HG03442 (cell line): Measurements from ENCODE around the gene CREB3L2.
"Not testable (repeated sequence)": the region's sequence is repeated elsewhere in the genome, so short reads cannot be mapped to it uniquely, and the experiment has no call there.

Source experiments
- ATAC-seq: cut with Tn5 transposase; IDR thresholded peaks from one replicate; pipeline ENCODE4 v1.9.1; 2021; ENCODE audit warnings: mild to moderate bottlenecking, moderate library complexity; ENCODE audit not compliant: unreplicated experiment

CREB3L2 gene

GRCh38 chr7:137974766-137975165 is 27.1 kb downstream of the CREB3L2 start:
- ATAC-seq = no peak

GRCh38 chr7:137970253-137970975 is 31.5 kb downstream of the CREB3L2 start:
- no peak for ATAC-seq

GRCh38 chr7:137969828-137970227 is 32.1 kb downstream of the CREB3L2 start:
- no peak for ATAC-seq

DNA sequence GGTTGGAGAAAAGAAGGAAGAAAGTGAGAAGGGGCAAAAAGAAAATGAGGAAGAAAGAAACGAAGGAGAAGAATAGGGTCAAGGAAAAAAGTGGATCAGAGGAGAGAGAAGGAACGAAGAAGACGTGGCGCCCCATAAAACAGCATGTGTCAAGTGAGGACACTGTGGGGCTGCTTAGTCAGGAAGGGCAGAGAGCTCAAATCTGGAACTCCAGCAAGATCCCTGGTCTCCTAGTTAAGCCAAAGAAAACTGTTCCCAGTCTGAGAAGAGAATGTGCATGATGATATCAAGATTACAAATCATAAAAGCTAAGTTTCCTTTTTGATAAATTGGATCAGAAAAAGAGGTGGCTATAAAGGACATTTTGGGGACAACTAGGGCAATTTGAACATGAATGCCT is 33.0 kb downstream of the CREB3L2 start:
- no peak for ATAC-seq

DNA sequence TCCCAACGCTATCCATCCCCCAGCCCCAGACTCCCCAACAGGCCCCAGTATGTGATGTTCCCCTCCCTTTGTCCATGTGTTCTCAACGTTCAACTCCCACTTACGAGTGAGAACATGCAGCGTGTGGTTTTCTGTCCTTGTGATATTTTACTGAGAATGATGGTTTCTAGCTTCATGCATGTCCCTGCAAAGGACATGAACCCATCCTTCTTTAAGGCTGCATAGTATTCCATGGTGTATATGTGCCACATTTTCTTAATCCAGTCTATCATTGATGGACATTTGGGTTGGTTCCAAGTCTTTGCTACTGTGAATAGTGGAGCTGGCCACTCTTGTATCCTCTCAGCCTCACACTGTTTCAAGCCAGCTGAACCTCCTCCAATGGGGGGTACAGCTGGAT is 33.5 kb downstream of the CREB3L2 start:
- ATAC-seq = not testable (repeated sequence)

- ATAC-seq = no peak
These were observed 34.5 kb downstream of the CREB3L2 start for GRCh38 chr7:137967143-137968018.

DNA sequence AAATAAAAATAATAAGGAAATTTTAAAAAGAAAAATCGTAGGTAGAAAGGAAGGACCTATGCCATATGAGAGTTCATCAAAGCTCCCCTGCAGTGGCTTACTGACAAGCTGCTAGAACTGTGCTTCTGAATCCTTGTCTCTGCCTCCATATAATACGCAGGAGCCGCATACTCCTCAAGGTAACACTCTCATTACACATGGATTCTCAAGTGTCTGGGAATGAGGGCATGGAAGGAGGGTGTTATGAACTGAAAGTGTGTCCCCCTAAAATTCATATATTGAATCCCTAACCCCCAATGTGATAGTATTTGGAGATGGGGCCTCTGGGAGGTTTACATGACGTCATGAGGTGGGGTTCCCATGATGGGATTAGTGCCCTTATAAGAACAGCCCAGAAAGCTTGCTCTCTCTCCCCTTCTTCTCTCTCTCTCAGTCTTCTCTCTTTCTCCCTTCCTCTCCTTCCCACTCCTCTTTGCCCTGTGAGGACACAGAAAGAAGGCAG is 35.2 kb downstream of the CREB3L2 start:
- no peak for ATAC-seq

DNA sequence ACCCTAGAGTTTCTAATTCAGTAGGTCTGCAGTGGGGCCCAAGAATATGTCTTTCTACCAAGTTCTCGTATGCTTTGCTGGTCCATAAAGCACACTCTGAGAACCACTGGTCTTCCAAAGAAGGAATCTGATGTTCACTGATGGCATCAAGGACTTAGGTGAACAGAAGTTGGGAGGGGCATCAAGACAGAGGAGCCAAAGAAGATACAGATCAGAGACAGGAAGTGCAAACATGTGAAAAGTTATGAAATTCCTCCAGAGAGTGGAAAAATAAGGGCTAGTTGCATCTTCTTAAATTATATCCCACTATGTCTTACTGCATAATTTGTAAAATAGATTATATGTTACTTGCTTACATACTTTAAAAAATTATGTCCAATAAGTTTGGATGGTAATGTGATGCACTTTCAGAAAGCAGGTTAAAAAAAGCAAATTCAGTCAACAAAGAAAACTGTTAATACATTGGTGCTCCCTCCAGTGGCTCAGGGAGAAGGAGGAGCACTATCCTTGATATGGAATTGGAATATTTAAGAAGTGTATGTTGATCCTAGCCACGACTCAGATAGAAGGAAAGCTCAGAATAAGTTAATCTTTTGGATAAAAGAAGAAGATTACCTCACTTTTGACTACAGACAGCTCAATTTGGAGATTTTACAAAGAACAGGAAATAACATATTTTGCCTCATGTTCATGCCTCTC is 35.8 kb downstream of the CREB3L2 start:
- no peak for ATAC-seq

GRCh38 chr7:137964824-137965545 is 36.9 kb downstream of the CREB3L2 start:
- ATAC-seq = no peak

GRCh38 chr7:137962875-137963507 is 38.9 kb downstream of the CREB3L2 start:
- no peak for ATAC-seq

DNA sequence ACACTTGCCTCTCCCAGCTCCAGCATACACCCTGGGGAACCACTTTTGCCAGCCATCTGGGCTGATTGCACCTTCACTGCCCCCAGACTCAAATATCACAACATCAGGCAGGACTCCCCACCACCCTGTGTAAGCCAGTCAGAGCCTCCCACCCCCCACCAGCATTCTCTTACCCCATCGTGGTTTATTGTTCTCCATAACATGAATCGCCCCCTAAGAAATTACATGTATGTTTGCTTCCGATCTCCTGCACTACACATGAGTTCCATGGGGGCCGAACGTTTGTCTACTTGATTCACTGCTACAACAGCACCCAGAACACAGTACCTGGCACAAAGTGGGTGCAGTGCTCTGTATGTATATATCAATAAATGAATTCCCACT is 39.4 kb downstream of the CREB3L2 start:
- ATAC-seq = no peak

DNA sequence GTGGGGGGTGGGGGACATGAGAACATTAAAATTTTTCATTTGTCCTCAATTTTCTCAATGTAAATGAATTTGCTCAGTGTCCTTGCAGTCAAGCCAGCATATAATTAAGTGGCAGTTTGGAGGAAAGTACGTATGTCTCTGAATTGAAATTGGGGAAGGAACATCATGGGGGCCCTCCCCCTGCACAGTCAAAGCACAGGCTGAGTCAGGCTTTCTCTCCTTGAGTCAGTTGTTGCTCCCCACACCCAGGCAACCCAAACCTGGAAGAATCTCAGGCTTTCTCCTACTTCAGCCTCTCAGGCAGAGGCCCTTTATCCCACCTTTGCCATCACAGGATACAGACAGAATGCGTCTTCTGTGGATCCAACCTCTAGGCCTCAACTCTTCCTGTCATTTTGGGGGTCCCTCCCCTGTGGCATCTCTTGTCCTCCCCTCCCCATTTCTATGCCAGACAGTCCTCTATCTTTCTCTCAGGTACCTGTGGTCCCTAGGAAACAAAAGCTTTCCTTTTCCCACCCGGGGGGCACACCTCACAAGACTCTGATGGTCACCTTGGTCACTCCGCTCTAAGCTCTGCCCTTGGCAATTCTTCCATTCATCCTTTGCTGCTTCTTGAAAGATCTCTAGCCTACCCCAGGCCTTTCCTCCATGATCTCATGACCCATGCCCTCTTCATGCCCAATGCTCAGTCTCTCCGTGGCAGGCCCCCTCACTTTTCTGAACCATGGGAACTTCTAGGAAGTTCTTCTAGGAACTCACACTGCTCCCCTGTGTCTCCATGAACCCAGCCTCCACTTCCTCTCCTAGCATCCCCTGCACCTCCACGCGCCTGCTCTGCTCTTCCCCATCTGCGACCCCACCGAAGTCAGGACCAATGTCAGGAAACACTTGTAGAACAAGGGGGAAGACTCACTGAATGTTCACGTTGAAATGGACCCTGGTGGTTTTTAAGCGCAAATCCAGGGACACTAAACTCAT is 40.4 kb downstream of the CREB3L2 start:
- ATAC-seq = peak; percentile 89

- no peak for ATAC-seq
These were observed 41.9 kb downstream of the CREB3L2 start for GRCh38 chr7:137960020-137960419.

DNA sequence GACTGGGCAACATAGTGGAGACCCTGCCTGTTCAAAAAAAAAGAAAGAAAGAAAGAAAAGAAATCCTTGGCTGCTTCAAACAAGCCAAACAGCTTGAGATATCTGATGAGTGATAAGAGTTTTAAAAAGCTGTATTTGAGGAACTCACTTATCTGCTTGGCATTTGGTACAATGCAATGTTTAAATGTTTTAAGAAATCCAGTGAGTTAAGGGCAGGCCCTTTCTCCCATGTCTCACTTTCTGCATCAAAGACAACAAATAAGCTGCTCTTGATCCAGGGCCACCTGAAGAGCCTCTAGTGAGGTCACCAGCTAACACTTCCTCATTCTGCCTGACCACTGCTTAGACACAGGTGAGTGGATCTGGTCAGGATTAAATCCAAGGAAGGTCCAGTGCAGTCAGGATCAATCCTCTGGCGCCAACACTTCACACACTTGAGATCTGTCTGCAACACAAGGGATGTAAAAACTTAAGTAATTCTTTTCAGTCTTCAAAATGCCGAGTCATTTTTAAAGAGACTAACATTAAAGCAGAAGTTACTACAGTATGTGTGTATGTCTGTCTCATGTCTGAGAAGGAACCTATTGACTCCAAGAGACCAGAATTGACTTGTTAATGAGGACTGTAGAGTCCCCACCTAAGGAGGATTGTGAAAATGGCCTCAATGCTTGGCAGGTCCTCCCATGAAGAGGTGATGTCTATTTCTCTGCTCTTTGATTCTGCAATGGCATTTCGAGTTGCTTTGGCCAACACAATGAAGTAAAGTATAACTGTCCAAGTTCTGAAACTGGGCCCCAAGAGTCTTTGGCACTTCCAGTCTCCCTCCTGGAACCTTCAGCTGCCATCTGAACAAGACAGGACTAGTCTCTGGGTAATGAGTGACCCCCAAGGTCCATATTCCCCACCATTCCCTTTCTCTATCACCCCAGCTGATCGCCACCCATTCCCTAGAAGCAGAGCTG is 43.1 kb downstream of the CREB3L2 start:
- ATAC-seq = peak; percentile 40

DNA sequence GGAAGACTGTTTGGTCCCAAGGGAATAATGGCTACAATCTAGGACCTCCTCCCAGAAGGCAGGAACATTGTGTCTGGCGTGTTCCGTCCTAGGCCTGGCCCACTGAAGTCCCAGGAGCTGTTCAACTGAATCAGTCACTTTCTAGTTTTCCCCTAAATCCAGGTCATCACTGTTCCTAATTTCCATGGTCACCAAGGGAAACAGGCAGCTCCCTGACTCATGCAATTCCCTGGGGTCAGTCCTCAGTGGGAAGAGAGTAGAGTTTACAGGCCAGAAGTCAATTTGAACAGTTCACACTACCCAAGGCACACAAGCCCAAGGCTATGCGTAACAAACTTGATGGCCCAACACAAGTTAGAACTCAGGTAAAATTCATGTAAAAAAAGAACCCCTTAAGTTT is 44.0 kb downstream of the CREB3L2 start:
- no peak for ATAC-seq

DNA sequence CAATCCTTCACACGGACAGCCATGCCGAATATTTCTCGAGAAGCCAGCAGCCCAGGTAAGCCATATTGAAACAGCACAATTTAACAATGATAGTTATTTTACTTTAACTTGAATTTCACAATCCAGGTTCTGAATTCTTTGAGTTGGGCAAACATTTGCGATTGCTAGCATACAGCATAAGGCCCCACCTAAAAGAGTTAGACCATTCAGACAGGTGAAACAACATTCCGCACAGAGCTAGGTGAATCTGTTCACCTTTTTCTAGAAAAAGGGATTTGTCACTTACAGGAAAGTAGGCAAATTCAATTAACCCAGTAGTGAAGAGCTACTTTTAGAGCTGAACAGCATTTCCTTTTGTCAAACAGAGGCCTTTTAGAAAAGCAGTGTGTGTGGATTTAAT is 45.3 kb downstream of the CREB3L2 start:
- ATAC-seq = no peak

DNA sequence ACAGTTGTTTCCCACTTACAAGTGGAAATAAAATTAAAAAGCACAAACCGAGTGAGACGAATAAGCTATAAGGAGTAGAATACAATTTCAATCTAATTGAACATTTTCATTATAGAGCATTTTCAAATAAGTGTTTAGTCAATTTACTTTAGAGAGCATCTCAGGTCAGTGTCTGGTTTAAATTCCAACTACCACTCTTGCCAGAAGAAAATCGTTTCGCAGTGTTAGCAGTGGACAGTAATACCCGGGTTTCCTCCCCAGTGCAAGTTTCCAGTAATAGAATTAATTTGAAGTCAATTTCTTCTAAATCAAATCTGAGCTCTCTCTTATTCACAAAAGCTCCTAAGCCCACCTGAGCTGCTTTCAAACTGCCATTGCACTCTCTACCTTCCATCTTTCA is 45.7 kb downstream of the CREB3L2 start:
- ATAC-seq = no peak

- ATAC-seq = no peak
These were observed 47.3 kb downstream of the CREB3L2 start for GRCh38 chr7:137954614-137955013.
